H1 (cell line): ENCODE data around the gene MRTFA. TPM values are rescaled to one million over a fixed set of nuclear protein-coding genes. Genes with fewer than 3 reads are reported as not detected.

Experiments used
- CTCF ChIA-PET: fragments of 300-600 bp; sonication (Branson Sonifier 250); formaldehyde crosslinking; loops from one replicate; lab custom pipeline; 2021; ENCODE audit not compliant: partially characterized antibody; lab: Charles Lee
- POLR2A ChIA-PET: fragments of 300-600 bp; sonication (Branson Sonifier 250); formaldehyde crosslinking; loops from one replicate; lab custom pipeline; 2021; ENCODE audit warnings: inconsistent platforms; ENCODE audit not compliant: partially characterized antibody; lab: Charles Lee
- DNase-seq, 2 experiments: peaks; one replicate each; pipeline versions ENCODE4 v3.0.0 to v3.0.0-alpha.2; 2010 to 2022; ENCODE audit warnings: low spot score in 2 of 2, low read depth in 1 of 2, mixed read lengths in 1 of 2
- FAIRE-seq: peaks from 2 replicates; lab custom pipeline; 2011; peaks lifted over from hg19 to GRCh38; lab: Jason Lieb, UNC
- H2AFZ ChIP-seq: 2 replicates; pipeline ENCODE4 v1.8.1; 2012; ENCODE audit warnings: low read length, inconsistent platforms
- H2AK5ac ChIP-seq: 2 replicates; pipeline ENCODE4 v1.6.1; 2013; ENCODE audit warnings: low read depth, low read length
- H2BK120ac ChIP-seq: replicated peaks from 2 replicates; pipeline ENCODE3; 2013; ENCODE audit warnings: low read depth, low read length, inconsistent platforms
- H2BK12ac ChIP-seq: 2 replicates; pipeline ENCODE4 v1.6.1; 2013; ENCODE audit warnings: low read depth, low read length
- H2BK15ac ChIP-seq: 2 replicates; pipeline ENCODE4 v1.6.1; 2013; ENCODE audit warnings: low read length
- H2BK20ac ChIP-seq: 2 replicates; pipeline ENCODE4 v1.6.1; 2013; ENCODE audit warnings: low read length
- H2BK5ac ChIP-seq: 2 replicates; pipeline ENCODE4 v1.6.1; 2013; ENCODE audit warnings: low read depth, low read length
- H3K14ac ChIP-seq: 2 replicates; pipeline ENCODE4 v1.6.1; 2013; ENCODE audit warnings: inconsistent platforms; ENCODE audit not compliant: insufficient read length
- H3K18ac ChIP-seq: 2 replicates; pipeline ENCODE4 v1.6.1; 2013; ENCODE audit warnings: low read length; ENCODE audit errors: extremely low read depth
- H3K23ac ChIP-seq: 2 replicates; pipeline ENCODE4 v1.6.1; 2013; ENCODE audit warnings: inconsistent platforms; ENCODE audit not compliant: insufficient read length
- H3K23me2 ChIP-seq: 2 replicates; pipeline ENCODE4 v1.6.1; 2013; ENCODE audit warnings: low read depth, low read length
- H3K27ac ChIP-seq: 2 replicates; pipeline ENCODE4 v1.6.1; 2011; ENCODE audit warnings: low read depth, low read length, inconsistent platforms
- H3K27me3 ChIP-seq, 4 experiments: replicated peaks in 1 of 4; 1 replicate in 1 of 4; 2 replicates in 3 of 4; pipeline versions ENCODE4 v1.6.1 to v1.8.1; 2011 to 2013; ENCODE audit warnings: low read length in 3 of 4, mild to moderate bottlenecking in 3 of 4, inconsistent platforms in 2 of 4, mixed read lengths in 2 of 4, moderate library complexity in 1 of 4; ENCODE audit not compliant: control insufficient read depth in 3 of 4, insufficient read depth in 3 of 4; ENCODE audit errors: extremely low read depth in 1 of 4
- H3K36me3 ChIP-seq, 4 experiments: 2 replicates each; pipeline versions ENCODE4 v1.6.1 to v1.8.1; 2011 to 2013; ENCODE audit warnings: mild to moderate bottlenecking in 4 of 4, low read length in 3 of 4, moderate library complexity in 2 of 4, control low read depth in 1 of 4, inconsistent platforms in 1 of 4; ENCODE audit not compliant: insufficient read depth in 4 of 4, control insufficient read depth in 2 of 4
- H3K4ac ChIP-seq: replicated peaks from 2 replicates; pipeline ENCODE3; 2013; ENCODE audit warnings: low read length, low read depth, mixed read lengths, inconsistent platforms; ENCODE audit not compliant: insufficient read length
- H3K4me1 ChIP-seq, 4 experiments: replicated peaks in 1 of 4; 1 replicate in 1 of 4; 2 replicates in 3 of 4; pipeline versions ENCODE4 v1.6.1 to v1.8.1; 2011 to 2013; ENCODE audit warnings: low read length in 3 of 4, inconsistent platforms in 2 of 4, mixed read lengths in 1 of 4; ENCODE audit not compliant: insufficient read depth in 4 of 4, control insufficient read depth in 3 of 4
- H3K4me2 ChIP-seq, 2 experiments: 2 replicates each; pipeline versions ENCODE4 v1.6.1 to v1.8.1; 2011 to 2013; ENCODE audit warnings: low read depth in 2 of 2, low read length in 2 of 2, control low read depth in 1 of 2, inconsistent platforms in 1 of 2, mild to moderate bottlenecking in 1 of 2; ENCODE audit not compliant: insufficient read depth in 1 of 2
- H3K4me3 ChIP-seq, 4 experiments: fragments of 200-600, 300-600 bp in 1 of 4; sonication (generic), shearing (Covaris generic), sonication (Bioruptor Twin) in 1 of 4; 2 replicates each; pipeline versions ENCODE4 v1.5.1 to v1.8.1; 2011 to 2016; ENCODE audit warnings: low read length in 4 of 4, low read depth in 3 of 4, control low read depth in 2 of 4, inconsistent platforms in 2 of 4, mild to moderate bottlenecking in 2 of 4, mixed read lengths in 1 of 4, moderate library complexity in 1 of 4; ENCODE audit not compliant: insufficient read depth in 2 of 4; ENCODE audit errors: extremely low read depth in 1 of 4
- H3K56ac ChIP-seq: replicated peaks from 2 replicates; pipeline ENCODE3; 2013; ENCODE audit warnings: low read depth, mild to moderate bottlenecking, mixed read lengths, low read length, inconsistent platforms; ENCODE audit not compliant: insufficient read length
- H3K79me1 ChIP-seq: 2 replicates; pipeline ENCODE4 v1.6.1; 2013; ENCODE audit warnings: low read depth, low read length, control low read depth
- H3K79me2 ChIP-seq, 2 experiments: 2 replicates each; pipeline versions ENCODE4 v1.6.1 to v1.8.1; 2012 to 2013; ENCODE audit warnings: low read length in 2 of 2, mild to moderate bottlenecking in 2 of 2, inconsistent platforms in 1 of 2; ENCODE audit not compliant: insufficient read depth in 2 of 2, control insufficient read depth in 1 of 2
- H3K9ac ChIP-seq, 4 experiments: replicated peaks in 1 of 4; 1 replicate in 1 of 4; 2 replicates in 3 of 4; pipeline versions ENCODE4 v1.6.1 to v1.8.1; 2011 to 2013; ENCODE audit warnings: low read depth in 3 of 4, low read length in 3 of 4, control low read depth in 2 of 4, mild to moderate bottlenecking in 2 of 4, moderate library complexity in 2 of 4, inconsistent platforms in 1 of 4; ENCODE audit errors: extremely low read depth in 1 of 4
- H3K9me3 ChIP-seq, 2 experiments: 2 replicates each; pipeline versions ENCODE4 v1.6.1 to v1.8.1; 2012 to 2013; ENCODE audit warnings: mild to moderate bottlenecking in 2 of 2, moderate library complexity in 2 of 2, control low read depth in 1 of 2, inconsistent platforms in 1 of 2, low read depth in 1 of 2, low read length in 1 of 2, mixed read lengths in 1 of 2; ENCODE audit not compliant: insufficient read depth in 2 of 2
- H4K20me1 ChIP-seq, 2 experiments: replicated peaks in 1 of 2; 2 replicates each; pipeline versions ENCODE3 to v1.8.1; 2011 to 2013; ENCODE audit warnings: inconsistent platforms in 2 of 2, low read length in 2 of 2, mild to moderate bottlenecking in 1 of 2; ENCODE audit not compliant: insufficient read depth in 2 of 2, control insufficient read depth in 1 of 2
- H4K5ac ChIP-seq: 2 replicates; pipeline ENCODE4 v1.6.1; 2013; ENCODE audit warnings: low read length, low read depth, mixed read lengths, inconsistent platforms; ENCODE audit not compliant: insufficient read length
- H4K8ac ChIP-seq: 2 replicates; pipeline ENCODE4 v1.8.0; 2013; ENCODE audit warnings: mild to moderate bottlenecking, moderate library complexity, low read length, inconsistent platforms; ENCODE audit not compliant: insufficient read depth; ENCODE audit errors: extremely low read depth
- H4K91ac ChIP-seq: replicated peaks from 2 replicates; pipeline ENCODE3; 2013; ENCODE audit warnings: low read length, mixed read lengths, inconsistent platforms; ENCODE audit not compliant: insufficient read length
- BCL11A ChIP-seq, 2 experiments: IDR thresholded peaks; one replicate each; pipeline ENCODE4 v1.6.1; 2011; ENCODE audit warnings: low read depth in 2 of 2, low read length in 2 of 2, mild to moderate bottlenecking in 2 of 2
- EP300 ChIP-seq, 2 experiments: IDR thresholded peaks; 1 replicate in 1 of 2; 2 replicates in 1 of 2; pipeline ENCODE4 v1.6.1; 2011 to 2012; ENCODE audit warnings: low read depth in 2 of 2, low read length in 2 of 2, mild to moderate bottlenecking in 2 of 2, borderline replicate concordance in 1 of 2, inconsistent platforms in 1 of 2, moderate library complexity in 1 of 2
- KDM4A ChIP-seq: IDR thresholded peaks from one replicate; pipeline ENCODE4 v1.7.1; 2012; ENCODE audit warnings: low read depth, mild to moderate bottlenecking, moderate library complexity, low read length, inconsistent platforms; ENCODE audit not compliant: severe bottlenecking
- PHF8 ChIP-seq: fragments of 200-600 bp; sonication (generic); conservative IDR thresholded peaks from 2 replicates; pipeline ENCODE4 v1.7.1; 2012; ENCODE audit warnings: low read depth, mild to moderate bottlenecking, inconsistent platforms, low read length, moderate library complexity
- POU5F1 ChIP-seq: IDR thresholded peaks from 2 replicates; pipeline ENCODE4 v1.6.1; 2011; ENCODE audit warnings: low read depth, mild to moderate bottlenecking, low read length, moderate library complexity
- RAD21 ChIP-seq, 2 experiments: IDR thresholded peaks in 1 of 2; conservative IDR thresholded peaks in 1 of 2; 2 replicates each; pipeline ENCODE4 v1.6.1; 2011; ENCODE audit warnings: low read depth in 2 of 2, low read length in 2 of 2, improper control_type of control experiment in 1 of 2, inconsistent platforms in 1 of 2, mild to moderate bottlenecking in 1 of 2, moderate library complexity in 1 of 2
- RBBP5 ChIP-seq: IDR thresholded peaks from 2 replicates; pipeline ENCODE4 v1.7.1; 2012; ENCODE audit warnings: low read depth, mild to moderate bottlenecking, inconsistent platforms, low read length, moderate library complexity, borderline replicate concordance
- SIN3A ChIP-seq, 2 experiments: IDR thresholded peaks in 1 of 2; conservative IDR thresholded peaks in 1 of 2; 2 replicates each; pipeline ENCODE4 v1.6.1; 2011 to 2012; ENCODE audit warnings: low read length in 2 of 2, improper control_type of control experiment in 1 of 2, low read depth in 1 of 2, mild to moderate bottlenecking in 1 of 2
- SIRT6 ChIP-seq: IDR thresholded peaks from one replicate; pipeline ENCODE4 v1.7.1; 2012; ENCODE audit warnings: low read length, inconsistent platforms
- WGBS, 2 experiments: shearing (Covaris generic) in 1 of 2; methylation state at CpG; one replicate each; pipeline versions ENCODE4 v1.1.6 to v1.1.7; 2013 to 2015; ENCODE audit warnings: low lambda C conversion rate in 2 of 2, mixed read lengths in 2 of 2, inconsistent platforms in 1 of 2, low coverage in 1 of 2, missing lambda C conversion rate in 1 of 2; ENCODE audit not compliant: insufficient replicate concordance in 2 of 2, insufficient coverage in 1 of 2, insufficient read length in 1 of 2; ENCODE audit errors: extremely low coverage in 1 of 2, missing lambda C conversion rate in 1 of 2; 5-methylcytosine and 5-hydroxymethylcytosine counted together
- polyA plus RNA-seq, 7 experiments: library from polyadenylated mRNA; depleted of rRNA in 3 of 7; stranded (reverse) in 5 of 7; unstranded in 2 of 7; fragments of >200 nt in 5 of 7; fragments of 200-250 nt in 2 of 7; gene quantifications; 1 replicate in 5 of 7; 2 replicates in 1 of 7; 4 replicates in 1 of 7; pipeline versions ENCODE4 v1.2.1 to v1.2.3, GENCODE V29; 2011 to 2013; ENCODE audit warnings: missing spikeins in 2 of 7, mixed read lengths in 2 of 7
- total RNA-seq: library from RNA; stranded (reverse); fragmentation: NEBNext Ultra II Directional; extraction: Animal tissue kit (Norgen Biotek cat#: 25700); gene quantifications from 2 replicates; pipeline ENCODE4 v1.2.1, GENCODE V29; 2021
- TF ChIP-seq, protein P1 (sequence below): IDR thresholded peaks from 2 replicates; pipeline ENCODE4 v1.6.1; 2012; ENCODE audit warnings: inconsistent platforms
- TF ChIP-seq, protein P2 (sequence below): IDR thresholded peaks from 2 replicates; pipeline ENCODE4 v1.6.1; 2012; ENCODE audit warnings: inconsistent platforms

Gene MRTFA
- total and polyA plus RNA-seq, 2 of the 8 experiments (the other 6 are each of a cell fraction or from before 2014, with no cell fraction given), result 5.4 to 37.9 TPM

DNA sequence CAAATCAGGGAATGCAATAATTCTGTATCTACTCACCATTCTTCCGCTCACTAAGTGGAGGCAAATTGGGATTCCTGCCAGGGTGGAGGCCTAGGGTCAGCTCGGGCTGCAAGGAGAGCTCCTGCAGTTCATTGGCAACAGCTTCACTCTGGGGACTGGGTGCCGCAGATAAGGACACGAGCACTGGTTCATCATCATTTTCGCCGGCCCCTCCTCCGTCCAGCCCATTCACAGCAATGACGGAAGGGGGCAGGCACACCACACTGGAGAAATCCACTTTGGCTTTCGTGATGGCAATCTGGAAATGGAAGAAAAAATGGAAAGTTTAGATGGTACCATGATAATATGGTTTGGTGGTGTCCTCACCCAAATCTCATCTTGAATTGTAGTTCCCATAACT, 84.4 kb downstream of the MRTFA start:
- peaks cover 0 to 11% of the 10 kb centered on the region in 2 experiments; a peak in 1 of 4 replicates for H3K79me2 ChIP-seq
- H2BK120ac ChIP-seq, result no peak overlapping the region
- POLR2A ChIA-PET, result interaction anchor here (0.9 kb wide), 1 partner anchor 17 kb away, joined by 4 read pairs; no protein-coding TSS in a partner anchor
- TF ChIP-seq POU5F1 (no peak), SIRT6 (no peak), EP300 (IDR thresholded peaks at IDR 0.05; ENCODE audit: borderline replicate concordance in 1 of 2, low read depth in 2 of 2, low read length in 2 of 2) (no peak), BCL11A (IDR thresholded peaks at IDR 0.05; ENCODE audit: low read depth in 2 of 2, low read length in 2 of 2) (no peak), RAD21 (IDR thresholded peaks at IDR 0.05 in 1 of 2, conservative IDR thresholded peaks at IDR 0.05 in 1 of 2; ENCODE audit: low read depth in 2 of 2, low read length in 2 of 2) (no peak; a peak in 1 of 4 replicates), KDM4A (no peak), PHF8 (no peak), RBBP5 (no peak), SIN3A (conservative IDR thresholded peaks at IDR 0.05 in 1 of 2, IDR thresholded peaks at IDR 0.05 in 1 of 2; ENCODE audit: low read depth in 1 of 2, low read length in 2 of 2) (no peak)
- TF ChIP-seq, protein P1, sequence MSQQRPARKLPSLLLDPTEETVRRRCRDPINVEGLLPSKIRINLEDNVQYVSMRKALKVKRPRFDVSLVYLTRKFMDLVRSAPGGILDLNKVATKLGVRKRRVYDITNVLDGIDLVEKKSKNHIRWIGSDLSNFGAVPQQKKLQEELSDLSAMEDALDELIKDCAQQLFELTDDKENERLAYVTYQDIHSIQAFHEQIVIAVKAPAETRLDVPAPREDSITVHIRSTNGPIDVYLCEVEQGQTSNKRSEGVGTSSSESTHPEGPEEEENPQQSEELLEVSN, result no peak
- TF ChIP-seq, protein P2, sequence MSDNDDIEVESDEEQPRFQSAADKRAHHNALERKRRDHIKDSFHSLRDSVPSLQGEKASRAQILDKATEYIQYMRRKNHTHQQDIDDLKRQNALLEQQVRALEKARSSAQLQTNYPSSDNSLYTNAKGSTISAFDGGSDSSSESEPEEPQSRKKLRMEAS, result no peak

More for the DNA sequence above, 84.4 kb downstream of the MRTFA start:
- Histone ChIP-seq H3K23me2 (no peaks in the 10 kb centered on the region), H3K4me1 (peaks cover 3 to 12% (median 10%) of the 10 kb centered on the region in 4 experiments), H4K91ac (no peak overlapping the region), H2AK5ac (no peak overlapping the region), H3K36me3 (peaks cover 0 to 4% (median 0%) of the 10 kb centered on the region in 4 experiments; a peak in 1 of 8 replicates), H4K5ac (no peak overlapping the region), H3K27me3 (no peaks in the 10 kb centered on the region), H2BK5ac (peak overlapping the region; percentile 67; the same call in 1 of the 2 replicates), H3K56ac (no peak overlapping the region), H3K9me3 (peaks cover 0 to 3% of the 10 kb centered on the region in 2 experiments; a peak in 1 of 4 replicates), H3K14ac (no peak overlapping the region), H3K9ac (no peak overlapping the region), H3K23ac (no peak overlapping the region), H3K27ac (no peak overlapping the region), H2BK20ac (no peak overlapping the region), H3K18ac (no peak overlapping the region), H2AFZ (no peak overlapping the region), H4K20me1 (no peaks in the 10 kb centered on the region), H2BK15ac (no peak overlapping the region), H3K4me2 (no peak overlapping the region), H2BK12ac (0 out of 2 replicates have a peak overlapping the region, but pooled peaks have one; percentile 42), H3K79me1 (no peaks in the 10 kb centered on the region; the same call in 1 of the 2 replicates), H3K4me3 (no peak overlapping the region), H4K8ac (peak overlapping the region; percentile 76; the same call in 1 of the 2 replicates), H3K4ac (no peak overlapping the region)
- FAIRE-seq, result no peak
- no peak for DNase-seq
- 89% methylated on average over 7 of the region's 9 CpGs; no CpG with 5 or more reads in 1 of the 2 experiments for WGBS, 2 experiments
- CTCF ChIA-PET, result interaction anchor here (0.6 to 1.2 kb wide), 3 partner anchors 58 to 204 kb away, joined by 3 to 5 read pairs (median 4); no protein-coding TSS in a partner anchor
